ENCODE results near the gene SKI.

Gene SKI

DNA sequence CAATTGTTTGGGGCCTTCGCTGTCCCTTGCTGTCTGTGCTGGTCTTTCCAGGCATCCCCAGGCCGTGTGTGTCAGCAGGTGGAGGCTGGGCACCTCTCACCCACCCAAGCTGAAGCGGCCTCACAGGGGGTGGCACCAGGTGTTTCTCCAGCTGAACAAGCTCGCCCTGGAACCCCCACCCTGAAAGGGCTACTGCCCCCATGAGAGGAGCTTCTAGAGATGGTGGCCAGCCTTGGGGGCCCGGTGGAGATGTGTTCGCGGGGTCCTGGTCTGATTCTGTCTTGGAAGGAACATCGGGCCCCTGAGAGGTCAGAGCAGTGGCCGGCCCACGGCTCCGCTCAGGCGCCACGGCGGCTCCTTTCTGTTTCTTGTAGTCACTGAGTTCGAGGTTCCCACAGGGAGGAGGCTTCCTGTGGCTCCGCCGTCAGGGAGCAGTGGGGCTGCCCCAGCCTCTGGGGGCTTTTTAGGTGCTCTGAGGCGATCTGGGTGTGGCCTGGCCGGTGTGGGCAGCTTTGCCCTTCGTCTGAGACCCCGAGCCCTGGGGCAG, 46.9 kb downstream of the SKI start:
- DNase-seq (ENCODE audit: low read depth) = no peak

GRCh38 chr1:2275796-2276536, 47.8 kb downstream of the SKI start:
- DNase-seq (ENCODE audit: low read depth) = no peak

- no peak for DNase-seq (ENCODE audit: low read depth)
Measured at GRCh38 chr1:2276803-2277580, 48.9 kb downstream of the SKI start.

DNA sequence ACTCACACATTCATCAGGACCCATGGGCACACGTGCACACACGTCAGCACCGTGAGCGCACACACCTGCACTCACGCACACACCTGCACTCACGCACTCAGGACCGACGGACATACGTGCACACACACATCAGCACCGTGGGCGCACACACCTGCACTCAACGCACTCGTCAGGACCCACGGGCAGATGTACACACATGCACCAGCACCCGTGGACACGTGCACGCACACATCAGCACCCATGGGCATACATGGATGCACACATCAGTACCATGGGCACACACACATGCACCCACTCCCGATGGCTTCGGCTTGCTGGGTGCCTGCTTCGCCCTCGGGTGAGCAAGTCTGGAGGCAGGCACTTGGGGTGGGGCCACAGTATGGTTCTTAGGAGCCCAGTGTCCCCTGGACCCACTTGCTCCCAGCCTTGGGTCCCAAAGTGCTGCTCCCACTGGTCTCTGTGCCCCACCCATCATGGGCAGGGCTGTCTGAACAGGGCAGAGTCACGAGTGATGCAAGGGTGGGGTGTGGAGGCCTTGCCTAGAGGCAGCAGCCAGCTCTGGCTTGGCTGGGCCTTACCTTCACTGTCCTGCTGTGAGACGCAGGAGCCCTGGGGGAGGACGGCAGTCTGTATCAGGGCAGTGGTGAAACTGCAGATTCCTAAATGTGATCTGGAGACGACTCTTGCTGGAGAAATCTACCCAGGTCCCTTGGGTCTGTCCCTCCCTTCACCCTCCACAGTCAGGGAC, 49.8 kb downstream of the SKI start:
- no peak for DNase-seq (ENCODE audit: low read depth)

GRCh38 chr1:2278591-2279209, 50.6 kb downstream of the SKI start:
- DNase-seq (ENCODE audit: low read depth) = no peak

- no peak for DNase-seq (ENCODE audit: low read depth)
Measured at GRCh38 chr1:2279210-2279639, 51.1 kb downstream of the SKI start.

- DNase-seq (ENCODE audit: low read depth) = no peak
Measured at GRCh38 chr1:2279817-2280216, 51.7 kb downstream of the SKI start.

DNA sequence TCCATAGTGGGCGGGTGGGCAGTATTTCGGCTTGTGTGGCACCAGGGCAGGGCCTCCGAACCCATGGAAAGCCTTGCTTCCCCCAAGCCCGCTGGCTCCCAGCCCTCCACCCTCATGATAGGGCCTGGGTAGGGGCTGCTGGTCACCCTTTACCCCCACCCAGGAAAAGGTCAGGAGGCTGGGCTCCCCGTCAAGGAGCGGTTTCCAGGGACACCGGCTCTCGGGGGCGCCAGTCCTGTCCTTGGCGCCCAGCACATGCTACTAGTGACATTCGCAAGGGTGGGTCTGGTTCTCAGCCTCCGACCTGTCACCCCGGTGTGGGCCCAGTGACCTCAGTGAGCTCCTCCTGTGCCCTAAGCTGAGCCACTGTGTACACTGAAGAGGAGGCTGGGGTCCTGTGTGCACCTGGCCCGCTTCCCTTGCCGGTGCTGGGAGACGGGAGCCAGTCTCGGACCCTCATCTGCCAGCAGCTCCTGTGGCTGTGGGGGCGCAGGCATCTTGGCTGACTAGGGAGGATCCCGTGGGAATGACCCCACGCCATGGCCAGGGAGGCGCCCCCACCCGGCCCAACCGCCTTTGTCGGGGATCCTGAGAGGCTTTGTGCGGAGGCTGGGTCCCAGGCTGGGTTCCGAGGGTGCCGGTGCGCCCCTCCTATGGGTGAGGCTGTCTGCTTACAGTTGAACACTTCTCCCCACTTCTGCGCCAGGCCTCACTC, 54.6 kb downstream of the SKI start:
- no peak for DNase-seq (ENCODE audit: low read depth)

- no peak for DNase-seq (ENCODE audit: low read depth)
Measured at GRCh38 chr1:2283371-2283990, 55.4 kb downstream of the SKI start.

- DNase-seq (ENCODE audit: low read depth) = no peak
Measured at GRCh38 chr1:2283991-2284895, 56.1 kb downstream of the SKI start.

DNA sequence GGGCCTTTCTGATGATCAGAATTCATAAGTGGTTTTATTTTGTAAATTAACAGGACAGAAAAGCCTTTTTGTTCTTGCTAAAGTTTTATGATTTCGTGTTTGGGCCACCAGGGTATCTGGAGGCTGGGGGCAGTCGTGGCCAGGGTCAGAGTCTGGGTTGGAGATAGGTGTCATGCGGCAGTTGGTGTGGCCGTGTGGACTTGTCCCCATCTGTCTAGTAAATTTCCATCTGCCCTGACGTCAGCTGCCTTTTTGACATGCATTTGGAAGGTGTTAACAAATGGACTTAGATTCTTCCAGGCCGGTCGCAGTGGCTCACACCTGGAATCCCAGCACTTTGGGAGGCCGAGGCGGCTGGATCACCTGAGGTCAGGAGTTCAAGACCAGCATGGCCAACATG, 56.8 kb downstream of the SKI start:
- no peak for DNase-seq (ENCODE audit: low read depth)

- no peak for DNase-seq (ENCODE audit: low read depth)
Measured at GRCh38 chr1:2286923-2287322, 58.8 kb downstream of the SKI start.

GRCh38 chr1:2287649-2288048, 59.5 kb downstream of the SKI start:
- DNase-seq (ENCODE audit: low read depth) = no peak

DNA sequence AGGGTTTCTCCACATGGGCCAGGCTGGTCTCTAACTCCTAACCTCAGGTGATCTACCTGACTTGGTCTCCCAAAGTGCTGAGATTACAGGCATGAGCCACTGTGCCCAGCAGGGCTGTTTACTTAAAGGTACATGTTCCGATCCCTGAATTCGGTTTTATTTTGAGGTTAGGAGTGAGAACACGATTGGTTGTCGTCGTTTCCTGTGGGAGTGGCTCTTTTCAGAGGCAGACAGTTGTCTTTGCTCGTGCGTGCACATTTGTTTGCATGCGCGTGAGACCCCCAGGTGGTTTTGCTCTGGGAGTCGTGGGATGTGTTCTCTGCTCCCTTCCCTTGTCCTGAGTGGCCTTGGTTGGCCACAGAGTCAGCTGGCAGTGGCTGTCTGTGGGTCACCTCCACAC, 60.2 kb downstream of the SKI start:
- no peak for DNase-seq (ENCODE audit: low read depth)

GRCh38 chr1:2288816-2289536, 60.9 kb downstream of the SKI start:
- no peak for DNase-seq (ENCODE audit: low read depth)

GRCh38 chr1:2289607-2290006, 61.5 kb downstream of the SKI start:
- no peak for DNase-seq (ENCODE audit: low read depth)

- DNase-seq (ENCODE audit: low read depth) = no peak
Measured at GRCh38 chr1:2290171-2290578, 62.1 kb downstream of the SKI start.

DNA sequence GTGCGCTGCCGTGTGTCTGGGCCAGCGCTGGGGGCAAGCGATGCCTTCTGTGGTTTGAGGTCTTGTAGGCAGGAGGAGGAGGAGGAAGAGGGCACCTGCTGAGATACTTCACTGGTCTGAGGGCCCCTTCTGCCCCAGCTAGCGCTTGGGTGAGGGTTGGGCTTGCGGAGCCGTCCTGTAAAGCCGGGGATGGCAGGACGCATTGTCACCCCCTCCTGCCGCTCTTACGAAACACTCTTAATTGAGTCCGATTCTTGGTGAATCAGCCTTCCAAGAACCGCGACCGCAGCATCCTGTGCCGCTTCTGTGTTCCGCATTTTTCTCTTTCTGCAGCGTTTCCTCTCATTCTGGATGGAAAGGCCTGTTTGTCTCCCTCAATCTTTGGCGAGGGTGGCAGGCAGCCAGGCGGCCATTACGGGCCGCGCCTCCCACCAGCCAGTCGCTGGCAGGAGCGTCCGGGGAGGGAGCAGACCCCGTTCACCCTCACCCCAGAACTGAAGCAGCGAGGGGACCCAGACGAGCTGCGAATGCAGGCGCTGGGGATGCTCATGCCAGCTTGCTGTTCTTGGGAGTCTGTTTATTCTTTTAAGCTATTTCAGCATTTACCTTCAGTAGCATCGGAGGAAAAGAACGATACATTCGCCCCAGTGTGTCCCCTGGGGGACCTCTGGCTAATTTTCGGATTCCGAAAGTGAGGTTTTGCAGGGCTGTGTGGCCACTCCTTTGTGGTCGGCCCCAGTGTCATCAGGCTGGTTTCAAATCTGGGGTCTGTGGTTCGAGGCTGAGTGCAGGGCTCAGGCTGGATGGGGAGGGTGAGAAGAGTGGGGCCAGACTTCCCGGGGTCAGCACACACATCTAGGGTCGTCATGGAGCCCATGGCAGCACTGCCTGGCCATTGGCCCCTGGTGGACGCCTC, 62.7 kb downstream of the SKI start:
- peak; percentile 71 for DNase-seq (ENCODE audit: low read depth)

All from activated T-helper 1 cell treated with Interleukin-2 at 50 U/mL for 16 hours (primary cell).